Measurements from ENCODE around the gene LAMA1. TPM values are rescaled to one million over a fixed set of nuclear protein-coding genes. Genes with fewer than 3 reads are reported as not detected.

The LAMA1 gene
- total RNA-seq, 2 donors from 2014 or later: 0.27 to 0.89 TPM

DNA sequence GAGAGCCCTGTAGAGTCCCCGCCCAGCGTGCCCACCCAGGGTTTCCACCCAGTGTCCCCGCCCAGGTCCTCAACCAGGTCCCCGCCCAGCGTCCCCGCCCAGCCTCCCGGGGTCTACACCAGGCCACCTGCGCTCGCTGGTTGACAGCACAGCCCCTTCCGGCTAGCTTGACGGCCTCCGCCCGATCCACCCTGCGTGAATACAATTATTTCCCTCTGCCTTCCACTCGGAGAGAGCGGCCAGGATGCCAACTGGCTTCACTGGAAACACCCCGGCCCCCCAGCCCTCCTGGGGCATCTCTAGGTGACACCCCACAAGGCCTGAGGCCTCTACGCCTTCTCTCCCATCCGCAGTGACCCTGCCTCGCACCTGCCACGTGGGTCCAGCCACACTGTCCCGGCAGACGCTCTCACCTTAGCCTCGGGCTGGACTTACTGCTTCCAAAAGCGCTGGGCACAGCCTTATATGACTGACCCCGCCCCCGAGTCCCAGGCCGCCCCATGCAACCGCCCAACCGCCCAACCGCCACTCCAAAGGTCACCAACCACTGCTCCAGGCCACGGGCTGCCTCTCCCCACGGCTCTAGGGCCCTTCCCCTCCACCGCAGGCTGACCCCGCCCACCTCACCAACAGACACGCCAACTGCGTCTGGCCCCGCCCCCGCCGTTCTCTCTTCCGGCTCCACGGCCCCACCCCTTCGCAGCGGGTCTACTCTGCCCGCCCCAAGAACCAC is 188.1 kb downstream of the LAMA1 start:
- ATAC-seq: no peak
- DNase-seq: no peak
- intact Hi-C loops (cut with DNase I): no loop called here

GRCh38 chr18:6928359-6928758 is 189.2 kb downstream of the LAMA1 start:
- intact Hi-C loops (cut with DNase I): no loop called here
- ATAC-seq: no peak

GRCh38 chr18:6927153-6927552 is 190.4 kb downstream of the LAMA1 start:
- ATAC-seq: no peak
- intact Hi-C loops (cut with DNase I): no loop called here
- DNase-seq: no peak

More at GRCh38 chr18:6928359-6928758, 189.2 kb downstream of the LAMA1 start:
- DNase-seq: no peak

DNA sequence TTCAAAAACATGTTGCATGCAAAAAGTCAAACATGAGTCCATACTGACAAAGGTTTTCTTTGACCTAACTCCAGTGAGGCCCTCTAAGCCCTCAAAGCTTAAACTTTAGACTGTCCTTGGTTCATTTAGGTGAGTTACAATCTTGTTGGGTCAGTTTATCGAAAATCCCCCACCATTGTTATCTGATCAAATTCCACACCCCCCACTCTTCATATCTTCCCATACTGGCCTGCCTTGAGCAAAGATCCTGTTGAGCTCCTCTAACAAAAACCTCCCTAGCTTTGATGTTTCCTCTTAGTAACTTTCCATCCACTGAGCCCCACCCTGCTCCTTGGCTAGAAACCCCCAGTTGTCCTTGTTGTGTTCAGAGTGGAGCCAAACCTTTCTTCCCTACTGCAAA is 194.4 kb downstream of the LAMA1 start:
- ATAC-seq (no peak), DNase-seq (no peak)
- intact Hi-C loops (cut with DNase I): no loop called here

- intact Hi-C loops (cut with DNase I): no loop called here
- no peak for DNase-seq
- ATAC-seq: no peak
These were observed 196.0 kb downstream of the LAMA1 start for GRCh38 chr18:6921571-6921970.

GRCh38 chr18:6920099-6920955 is 197.3 kb downstream of the LAMA1 start:
- intact Hi-C loops (cut with DNase I): no loop called here
- ATAC-seq (peak in 1 of 2 donors; percentile 57), DNase-seq (no peak)

GRCh38 chr18:6917072-6917471 is 200.5 kb downstream of the LAMA1 start:
- ATAC-seq (no peak), DNase-seq (no peak)
- intact Hi-C loops (cut with DNase I): loop anchor here (5.0 to 10.0 kb wide), 3 partner anchors 245 to 260 kb away; no protein-coding TSS in a partner anchor

- intact Hi-C loops (cut with DNase I): no loop called here
These were observed 216.2 kb downstream of the LAMA1 start for GRCh38 chr18:6901286-6901926.

DNA sequence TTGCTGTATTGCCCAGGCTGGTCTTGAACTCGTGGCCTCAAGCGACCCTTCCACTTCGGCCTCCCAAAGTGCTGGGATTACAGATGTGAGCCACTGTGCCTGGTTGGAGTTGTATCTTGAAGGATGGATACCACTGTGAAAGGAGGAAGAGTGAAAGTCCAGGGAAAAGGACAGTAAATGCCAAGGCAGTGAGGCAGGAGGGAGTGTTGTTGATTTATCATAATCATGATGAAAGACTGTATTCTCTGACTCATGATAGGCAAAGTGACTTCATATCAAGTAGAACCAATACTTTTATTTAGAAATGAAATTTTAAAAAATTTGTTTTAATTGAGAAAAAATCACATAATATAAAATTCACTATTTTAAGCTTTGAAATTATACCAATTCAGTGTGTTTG is 225.8 kb downstream of the LAMA1 start:
- DNase-seq: no peak
- intact Hi-C loops (cut with DNase I): no loop called here
- ATAC-seq: no peak

More at GRCh38 chr18:6901286-6901926, 216.2 kb downstream of the LAMA1 start:
- ATAC-seq (no peak), DNase-seq (no peak)

Other genes starting within 250 kb of the LAMA1 start
- not detected for gene LRRC30, start 113.3 kb upstream of the LAMA1 start, total RNA-seq

All from left cardiac atrium (tissue), 4 donors.